Skeletal muscle satellite cell (primary cell): ENCODE measurements around the gene GPT2.

Experiments used
- H3K27me3 ChIP-seq: 2 replicates; pipeline ENCODE4 v1.7.0; 2013; ENCODE audit warnings: low read length; ENCODE audit not compliant: control insufficient read depth, insufficient read depth
- H3K36me3 ChIP-seq: 2 replicates; pipeline ENCODE4 v1.7.0; 2013; ENCODE audit warnings: mild to moderate bottlenecking, control low read depth, low read length; ENCODE audit not compliant: insufficient read depth
- H3K4me1 ChIP-seq: 2 replicates; pipeline ENCODE4 v1.7.0; 2013; ENCODE audit warnings: low read length; ENCODE audit not compliant: control insufficient read depth, insufficient read depth
- H3K4me2 ChIP-seq: 2 replicates; pipeline ENCODE4 v1.7.0; 2013; ENCODE audit warnings: mild to moderate bottlenecking, low read length
- H3K4me3 ChIP-seq: 2 replicates; pipeline ENCODE4 v1.7.0; 2013; ENCODE audit warnings: low read length
- H3K9ac ChIP-seq: 2 replicates; pipeline ENCODE4 v1.7.0; 2013; ENCODE audit warnings: mild to moderate bottlenecking, low read depth, low read length, moderate library complexity
- H3K9me3 ChIP-seq: replicated peaks from 2 replicates; pipeline ENCODE4 v1.7.0; 2013; ENCODE audit warnings: mild to moderate bottlenecking, control low read depth, low read length

Gene GPT2

DNA sequence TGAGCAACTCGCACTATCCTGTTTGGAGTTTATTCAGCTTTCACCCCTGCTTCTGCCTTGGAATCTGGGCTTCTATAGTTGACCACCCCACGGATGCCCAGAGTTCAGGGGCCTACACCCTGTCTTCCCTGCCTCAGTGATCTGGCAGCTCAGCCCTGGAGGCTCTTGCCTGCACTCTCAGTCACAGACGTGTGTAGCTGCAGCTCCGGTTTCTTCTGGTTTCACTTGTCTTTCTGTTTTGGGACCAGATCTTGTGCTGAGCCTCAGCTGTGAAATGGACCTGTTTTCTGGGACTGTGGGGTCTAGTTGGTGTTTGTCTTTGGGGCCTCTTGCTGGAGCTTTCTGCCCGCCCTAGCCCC lies 5.8 kb downstream of the GPT2 start:
- peaks cover 34% of the 10 kb centered on the region for H3K4me1 ChIP-seq
- H3K36me3 ChIP-seq, result peaks cover 6% of the 10 kb centered on the region
- no peak overlapping the region for H3K4me3 ChIP-seq
- peaks cover 2% of the 10 kb centered on the region for H3K9me3 ChIP-seq
- no peak overlapping the region for H3K9ac ChIP-seq
- H3K27me3 ChIP-seq, result no peaks in the 10 kb centered on the region
- no peak overlapping the region for H3K4me2 ChIP-seq

DNA sequence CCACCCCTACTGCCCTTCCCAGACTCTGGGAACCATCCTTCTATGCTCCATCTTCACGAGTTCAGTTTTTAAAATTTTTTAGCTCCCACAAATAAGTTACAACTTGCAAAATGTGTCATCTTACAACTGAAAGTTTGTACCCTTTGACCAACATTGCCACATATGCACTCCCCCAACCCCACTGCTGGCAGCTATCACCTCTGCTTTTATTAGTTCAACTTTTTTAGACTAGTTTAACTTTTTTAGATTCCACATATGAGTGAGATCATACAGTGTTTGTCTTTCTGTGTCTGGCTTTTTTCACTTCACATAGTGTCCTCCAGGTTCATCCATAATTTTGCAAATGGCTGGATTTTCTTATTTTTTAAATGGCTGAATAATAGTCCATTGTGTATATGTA lies 7.7 kb downstream of the GPT2 start:
- Histone ChIP-seq H3K36me3 (peaks cover 6% of the 10 kb centered on the region), H3K27me3 (no peaks in the 10 kb centered on the region), H3K4me2 (no peak overlapping the region), H3K4me1 (peaks cover 35% of the 10 kb centered on the region), H3K9me3 (peaks cover 2% of the 10 kb centered on the region), H3K4me3 (no peak overlapping the region), H3K9ac (no peak overlapping the region)

DNA sequence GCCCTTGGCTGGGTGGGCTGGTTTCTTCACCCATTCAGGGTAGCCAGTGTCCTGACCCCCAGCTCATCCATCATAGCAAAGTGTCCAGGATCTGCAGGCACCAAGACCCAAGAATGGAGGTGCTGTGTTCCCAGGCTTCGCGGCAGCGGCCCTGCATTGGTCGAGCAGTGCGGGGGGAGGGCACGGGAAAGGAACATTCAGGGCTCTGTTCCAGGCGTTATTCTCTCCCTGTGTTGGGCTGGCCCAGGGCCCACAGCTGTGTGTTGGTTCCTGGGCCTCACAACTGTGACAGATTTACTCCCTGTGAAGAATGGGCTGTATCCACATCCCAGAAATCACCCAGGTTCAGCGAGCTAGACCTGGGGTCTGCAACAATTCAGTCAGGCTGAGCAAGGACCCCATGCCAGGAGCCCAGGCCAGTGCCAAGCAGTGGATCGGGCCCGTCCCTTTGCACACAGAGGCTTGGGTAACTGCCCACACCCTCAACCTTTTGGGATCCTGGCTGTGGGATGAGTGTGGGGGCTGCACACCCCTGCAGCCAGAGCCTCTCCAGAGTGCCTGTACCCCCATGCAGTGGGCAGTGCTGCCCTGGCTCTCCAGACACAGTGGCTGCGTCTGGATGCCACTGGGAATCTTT lies 10.0 kb downstream of the GPT2 start:
- Histone ChIP-seq H3K4me3 (peak overlapping the region; percentile 45), H3K27me3 (no peaks in the 10 kb centered on the region), H3K4me1 (peaks cover 46% of the 10 kb centered on the region), H3K9me3 (peaks cover 2% of the 10 kb centered on the region), H3K36me3 (peaks cover 6% of the 10 kb centered on the region), H3K4me2 (peak overlapping the region; percentile 55), H3K9ac (no peak overlapping the region)

DNA sequence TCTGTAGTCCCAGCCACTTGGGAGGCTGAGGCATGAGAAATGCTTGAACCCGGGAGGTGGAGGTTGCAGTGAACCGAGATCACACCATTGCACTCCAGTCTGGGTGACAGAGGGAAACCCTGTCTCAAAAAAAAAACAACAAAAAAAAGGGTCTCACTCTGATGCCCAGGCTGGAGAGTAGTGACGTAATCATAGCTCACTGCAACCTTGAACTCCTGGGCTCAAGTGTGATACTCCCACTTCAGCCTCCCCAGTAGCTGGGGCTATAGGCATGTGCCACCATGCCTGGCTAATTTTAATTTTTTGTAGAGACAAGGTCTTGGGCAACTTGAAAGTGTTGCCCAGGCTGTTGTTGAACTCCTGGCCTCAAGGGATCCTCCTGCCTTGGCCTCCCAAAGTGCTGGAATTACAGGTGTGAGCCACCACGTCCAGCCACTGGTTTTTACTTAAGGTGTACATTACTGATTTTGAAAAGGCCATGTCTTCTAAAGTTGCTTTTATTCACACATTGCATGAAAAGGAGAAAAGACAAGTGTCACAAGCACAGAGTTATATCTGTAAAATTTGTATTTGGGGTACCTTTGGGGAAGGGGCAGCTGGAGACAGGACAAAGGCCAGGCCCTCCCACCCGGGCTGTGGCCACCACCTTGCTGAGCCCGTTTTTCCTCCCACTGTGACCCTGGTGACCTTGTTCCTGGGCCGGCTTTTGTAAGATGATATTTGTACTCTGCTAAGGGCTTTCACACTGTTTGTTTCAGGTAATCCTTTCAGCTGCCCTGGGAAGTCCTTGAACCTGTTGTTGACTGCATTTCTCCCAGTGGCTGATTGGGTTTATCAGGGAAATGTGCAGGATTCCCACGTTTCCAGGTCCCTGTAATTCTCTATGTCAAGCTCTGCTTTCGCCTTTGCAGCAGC lies 11.5 kb downstream of the GPT2 start:
- H3K36me3 ChIP-seq, result peaks cover 8% of the 10 kb centered on the region

DNA sequence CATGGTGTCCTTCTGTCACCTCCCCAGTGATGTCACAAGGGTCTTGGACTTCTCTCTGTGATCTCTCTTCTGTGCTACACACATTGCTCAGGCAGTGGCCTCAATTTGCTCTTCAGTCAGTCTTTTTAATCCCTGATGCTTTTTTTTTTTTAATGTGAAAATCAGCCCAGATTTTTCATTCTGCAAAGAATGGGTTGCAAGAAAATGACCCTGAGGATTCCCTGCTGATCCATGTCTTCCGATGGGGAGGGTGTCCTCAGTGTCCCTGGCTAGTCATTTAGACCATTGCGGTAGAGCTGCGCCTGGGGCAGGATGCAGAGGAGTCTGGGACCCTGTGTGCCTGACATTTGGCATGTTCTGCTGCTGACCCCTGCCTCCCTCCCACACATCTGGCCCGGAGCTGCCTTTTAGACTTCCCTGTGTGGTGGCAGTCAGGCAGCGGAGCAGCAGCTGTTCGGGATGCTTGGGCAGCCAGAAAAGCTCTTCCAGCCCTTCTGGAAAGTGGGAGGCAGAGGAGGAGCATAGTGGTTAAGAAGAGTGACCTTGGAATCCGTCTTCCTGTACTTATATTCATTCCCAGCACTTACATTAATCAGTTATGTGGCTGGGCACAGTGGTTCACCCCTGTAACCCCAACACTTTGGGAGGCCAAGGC lies 12.3 kb downstream of the GPT2 start:
- Histone ChIP-seq H3K4me1 (peaks cover 50% of the 10 kb centered on the region), H3K9me3 (peaks cover 2% of the 10 kb centered on the region), H3K4me3 (no peak overlapping the region), H3K4me2 (peak overlapping the region; percentile 4), H3K9ac (no peak overlapping the region), H3K27me3 (no peaks in the 10 kb centered on the region), H3K36me3 (peaks cover 15% of the 10 kb centered on the region)

More for the DNA sequence above, 11.5 kb downstream of the GPT2 start:
- Histone ChIP-seq H3K4me1 (peaks cover 50% of the 10 kb centered on the region), H3K9me3 (peaks cover 2% of the 10 kb centered on the region), H3K27me3 (no peaks in the 10 kb centered on the region), H3K9ac (no peak overlapping the region), H3K4me3 (no peak overlapping the region), H3K4me2 (peak overlapping the region; percentile 4)

DNA sequence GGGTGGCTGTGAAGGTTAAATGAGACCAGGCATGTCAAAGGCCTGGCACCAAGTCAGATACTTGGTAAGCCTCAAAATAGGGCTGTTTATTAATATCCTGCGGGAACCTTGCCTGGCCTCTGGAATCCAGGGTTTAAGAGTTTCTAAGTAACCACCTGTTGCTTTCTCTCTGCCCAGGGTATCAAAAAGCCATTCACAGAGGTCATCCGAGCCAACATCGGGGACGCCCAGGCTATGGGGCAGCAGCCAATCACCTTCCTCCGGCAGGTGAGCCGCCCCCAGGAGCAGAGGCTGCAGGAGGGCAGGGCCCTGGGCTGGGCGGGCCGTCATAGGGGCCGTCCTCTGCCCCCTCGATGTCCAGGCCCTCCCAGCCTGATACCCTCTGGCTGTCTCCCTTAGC lies 13.3 kb downstream of the GPT2 start:
- Histone ChIP-seq H3K4me1 (peaks cover 50% of the 10 kb centered on the region), H3K4me3 (no peak overlapping the region), H3K27me3 (no peaks in the 10 kb centered on the region), H3K36me3 (peaks cover 21% of the 10 kb centered on the region), H3K9ac (no peak overlapping the region), H3K4me2 (no peak overlapping the region), H3K9me3 (peaks cover 2% of the 10 kb centered on the region)

DNA sequence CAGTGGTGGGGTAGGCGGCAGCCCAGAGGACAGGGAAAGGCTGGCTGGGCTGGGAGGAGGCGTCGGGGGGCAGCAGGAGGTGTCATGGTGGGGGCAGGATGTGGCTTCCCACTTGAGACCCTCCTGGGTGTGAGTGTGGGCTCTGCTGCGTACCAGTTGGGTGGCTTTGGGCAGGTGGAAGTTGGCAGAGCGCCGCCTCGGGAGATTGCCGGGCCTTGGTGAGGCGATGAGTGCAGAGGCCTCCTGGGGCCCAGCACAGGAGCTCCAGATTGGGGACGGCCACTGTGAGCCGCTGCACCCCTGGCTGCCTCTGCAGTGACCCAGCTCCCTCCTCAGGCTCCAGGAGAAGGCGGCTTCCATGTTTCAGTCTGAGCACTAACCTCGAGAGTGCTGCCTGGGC lies 13.8 kb downstream of the GPT2 start:
- H3K27me3 ChIP-seq, result no peaks in the 10 kb centered on the region
- peaks cover 2% of the 10 kb centered on the region for H3K9me3 ChIP-seq
- H3K36me3 ChIP-seq, result peaks cover 21% of the 10 kb centered on the region
- no peak overlapping the region for H3K4me3 ChIP-seq
- H3K4me1 ChIP-seq, result peaks cover 50% of the 10 kb centered on the region
- no peak overlapping the region for H3K4me2 ChIP-seq
- H3K9ac ChIP-seq, result no peak overlapping the region

DNA sequence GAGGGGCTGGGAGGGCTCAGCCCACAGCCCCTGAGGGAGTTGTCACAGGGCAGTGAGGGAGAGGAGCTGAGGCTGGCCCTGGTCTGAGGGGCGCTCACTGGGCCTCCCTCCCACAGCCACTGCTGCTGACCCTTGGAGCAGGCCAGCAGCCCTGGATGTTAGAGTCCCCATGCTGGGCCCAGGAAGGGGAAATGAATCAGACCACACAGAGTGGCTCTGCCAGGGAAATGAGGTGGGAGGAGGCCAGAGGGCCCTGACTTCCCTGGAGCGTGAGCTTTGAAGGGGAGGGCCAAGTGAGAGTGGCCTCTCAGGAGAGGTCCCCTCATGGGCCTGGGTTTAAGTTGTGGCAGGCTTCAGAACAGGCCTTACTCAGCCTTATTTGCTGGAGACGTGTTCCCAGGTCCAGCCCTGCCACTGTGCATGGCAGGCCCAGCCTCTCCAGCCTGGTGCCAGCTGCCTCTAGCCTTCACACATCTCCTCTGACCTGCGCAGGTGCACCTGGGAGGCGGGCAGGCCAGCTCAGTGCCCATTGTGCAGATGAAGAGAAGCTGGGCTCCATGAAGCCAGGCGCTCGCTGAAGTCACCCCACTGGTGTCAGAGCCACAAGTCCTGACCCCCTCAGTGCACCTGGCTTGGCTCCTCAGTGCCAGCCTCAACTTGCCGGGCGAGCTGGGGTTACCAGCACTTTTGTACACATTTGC lies 15.4 kb downstream of the GPT2 start:
- Histone ChIP-seq H3K9me3 (no peaks in the 10 kb centered on the region), H3K9ac (peak overlapping the region; percentile 36), H3K4me1 (peaks cover 42% of the 10 kb centered on the region), H3K4me3 (no peak overlapping the region), H3K27me3 (no peaks in the 10 kb centered on the region), H3K4me2 (peak overlapping the region; percentile 31), H3K36me3 (peaks cover 21% of the 10 kb centered on the region)

DNA sequence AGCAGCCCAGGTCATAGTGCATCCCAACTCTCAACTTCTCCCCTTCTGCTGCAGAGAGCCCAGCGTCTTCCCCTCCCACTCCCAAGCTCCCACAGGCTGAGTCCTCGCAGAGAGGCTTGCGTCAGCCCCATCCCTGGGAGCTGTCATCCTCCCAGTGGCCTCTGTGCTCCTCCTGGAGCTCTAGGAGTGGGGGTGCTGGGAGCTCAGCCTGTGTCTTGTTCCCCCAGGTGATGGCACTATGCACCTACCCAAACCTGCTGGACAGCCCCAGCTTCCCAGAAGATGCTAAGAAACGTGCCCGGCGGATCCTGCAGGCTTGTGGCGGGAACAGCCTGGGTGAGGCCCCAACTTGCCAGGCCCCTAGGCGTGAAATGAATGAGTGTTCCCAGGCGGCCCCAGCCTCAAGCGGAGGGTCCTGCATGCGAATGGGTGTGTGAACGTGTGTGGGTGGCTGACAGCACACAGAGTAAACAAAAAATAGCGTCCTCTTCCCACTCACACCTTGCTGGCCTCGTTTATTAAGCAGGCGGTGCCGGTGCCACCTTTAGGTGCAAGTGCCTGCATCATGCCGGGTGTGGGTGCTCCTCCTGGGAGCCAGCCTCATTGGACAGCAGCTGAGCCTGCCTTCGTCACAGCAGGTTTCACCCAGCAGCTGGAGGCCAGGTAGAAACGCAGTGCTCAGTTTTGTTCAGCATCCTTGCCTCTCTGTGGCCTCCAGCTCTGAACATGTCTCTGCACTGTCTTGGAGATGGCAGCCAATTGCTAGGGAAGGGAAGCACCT lies 16.5 kb downstream of the GPT2 start:
- no peaks in the 10 kb centered on the region for H3K9me3 ChIP-seq
- no peak overlapping the region for H3K4me2 ChIP-seq
- H3K36me3 ChIP-seq, result peaks cover 21% of the 10 kb centered on the region
- no peak overlapping the region for H3K9ac ChIP-seq
- no peaks in the 10 kb centered on the region for H3K27me3 ChIP-seq
- peaks cover 32% of the 10 kb centered on the region for H3K4me1 ChIP-seq
- no peak overlapping the region for H3K4me3 ChIP-seq

DNA sequence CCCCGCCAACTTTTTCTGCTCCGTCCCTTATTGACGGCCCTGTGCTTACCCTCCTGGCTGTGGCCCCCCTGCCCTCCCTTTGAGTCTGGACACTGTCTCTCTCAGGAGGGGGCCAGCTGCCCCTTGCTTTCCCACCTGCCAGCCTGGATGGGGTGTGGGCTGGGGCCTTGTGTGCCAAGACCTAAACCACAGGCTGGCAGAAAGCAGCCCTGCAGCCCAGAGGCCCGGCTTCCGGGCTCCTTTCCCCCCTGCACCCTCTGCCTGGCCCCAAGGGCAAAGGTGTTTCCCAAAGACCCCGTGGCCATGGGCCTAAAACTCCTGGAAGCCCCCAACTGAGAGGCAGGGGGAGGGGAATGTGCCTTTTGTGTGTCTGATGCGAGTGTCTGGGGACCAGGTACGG lies 17.5 kb downstream of the GPT2 start:
- H3K9me3 ChIP-seq, result no peaks in the 10 kb centered on the region
- H3K4me2 ChIP-seq, result no peak overlapping the region

More for the DNA sequence above, 17.5 kb downstream of the GPT2 start:
- H3K4me3 ChIP-seq, result no peak overlapping the region
- H3K9ac ChIP-seq, result no peak overlapping the region
- peaks cover 27% of the 10 kb centered on the region for H3K36me3 ChIP-seq
- H3K4me1 ChIP-seq, result peaks cover 22% of the 10 kb centered on the region
- H3K27me3 ChIP-seq, result no peaks in the 10 kb centered on the region
